Measurements from ENCODE around the gene TBK1.
"Not testable (repeated sequence)": the region's sequence is repeated elsewhere in the genome, so short reads cannot be mapped to it uniquely, and the experiment has no call there.

The TBK1 gene

GRCh38 chr12:64494998-64495729 lies 43.2 kb downstream of the TBK1 start:
- no peak for DNase-seq (ENCODE audit: low read depth in 2 of 3, low spot score in 1 of 3)

DNA sequence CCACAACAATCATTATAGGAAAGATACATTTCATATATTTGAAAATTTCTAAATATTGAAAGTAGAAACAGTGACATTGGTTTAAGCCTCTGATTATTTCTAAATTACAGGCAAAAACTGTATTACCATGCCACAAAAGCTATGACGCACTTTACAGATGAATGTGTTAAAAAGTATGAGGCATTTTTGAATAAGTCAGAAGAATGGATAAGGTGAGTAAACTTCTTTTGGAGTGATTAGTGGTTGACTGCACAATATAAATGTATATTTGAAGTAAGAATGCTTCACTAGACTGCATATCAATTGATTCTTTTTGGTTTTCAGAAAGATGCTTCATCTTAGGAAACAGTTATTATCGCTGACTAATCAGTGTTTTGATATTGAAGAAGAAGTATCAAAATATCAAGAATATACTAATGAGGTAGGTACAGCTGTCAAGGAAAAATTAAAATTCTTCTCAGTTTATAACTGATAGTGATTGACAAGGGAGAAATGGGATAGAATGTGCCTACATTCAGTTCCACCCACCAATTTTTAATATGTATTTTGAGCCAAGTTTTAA lies 45.0 kb downstream of the TBK1 start:
- DNase-seq (ENCODE audit: low read depth in 2 of 3, low spot score in 1 of 3), result no peak

GRCh38 chr12:64497484-64497883 lies 45.6 kb downstream of the TBK1 start:
- DNase-seq (ENCODE audit: low read depth in 2 of 3, low spot score in 1 of 3), result no peak

- DNase-seq (ENCODE audit: low read depth in 2 of 3, low spot score in 1 of 3), result no peak
Observed at GRCh38 chr12:64497903-64498302, 46.0 kb downstream of the TBK1 start.

- no peak for DNase-seq (ENCODE audit: low read depth in 2 of 3, low spot score in 1 of 3)
Observed at GRCh38 chr12:64500394-64500793, 48.5 kb downstream of the TBK1 start.

DNA sequence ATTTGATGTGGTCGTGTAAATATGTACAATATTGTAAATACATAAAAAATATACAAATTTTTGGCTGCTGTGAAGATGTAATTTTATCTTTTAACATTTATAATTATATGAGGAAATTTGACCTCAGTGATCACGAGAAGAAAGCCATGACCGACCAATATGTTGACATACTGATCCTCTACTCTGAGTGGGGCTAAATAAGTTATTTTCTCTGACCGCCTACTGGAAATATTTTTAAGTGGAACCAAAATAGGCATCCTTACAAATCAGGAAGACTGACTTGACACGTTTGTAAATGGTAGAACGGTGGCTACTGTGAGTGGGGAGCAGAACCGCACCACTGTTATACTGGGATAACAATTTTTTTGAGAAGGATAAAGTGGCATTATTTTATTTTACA lies 49.6 kb downstream of the TBK1 start:
- no peak for DNase-seq (ENCODE audit: low read depth in 2 of 3, low spot score in 1 of 3)

- DNase-seq (ENCODE audit: low read depth in 2 of 3, low spot score in 1 of 3), result no peak
Observed at GRCh38 chr12:64506955-64507354, 55.0 kb downstream of the TBK1 start.

GRCh38 chr12:64510667-64511066 lies 58.7 kb downstream of the TBK1 start:
- no peak for DNase-seq (ENCODE audit: low read depth in 2 of 3, low spot score in 1 of 3)

DNA sequence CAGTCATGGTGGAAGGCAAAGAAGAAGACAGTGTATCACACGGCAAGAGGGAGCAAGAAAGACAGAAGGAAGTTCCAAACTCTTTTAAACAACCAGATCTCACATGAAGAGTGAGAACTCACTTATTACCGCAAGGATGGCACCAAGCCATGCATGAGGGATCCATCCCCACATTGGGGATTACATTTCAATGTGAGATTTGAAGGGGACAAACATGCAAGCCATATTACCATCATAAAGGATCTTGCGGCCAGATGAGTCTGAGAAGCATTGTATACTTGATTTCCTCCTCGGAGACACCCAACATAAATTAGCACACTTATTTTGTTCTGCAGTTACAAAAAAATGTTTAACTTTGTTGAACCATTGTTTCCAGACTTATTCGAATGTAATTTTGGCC lies 66.5 kb downstream of the TBK1 start:
- DNase-seq (ENCODE audit: low read depth in 2 of 3, low spot score in 1 of 3), result no peak

DNA sequence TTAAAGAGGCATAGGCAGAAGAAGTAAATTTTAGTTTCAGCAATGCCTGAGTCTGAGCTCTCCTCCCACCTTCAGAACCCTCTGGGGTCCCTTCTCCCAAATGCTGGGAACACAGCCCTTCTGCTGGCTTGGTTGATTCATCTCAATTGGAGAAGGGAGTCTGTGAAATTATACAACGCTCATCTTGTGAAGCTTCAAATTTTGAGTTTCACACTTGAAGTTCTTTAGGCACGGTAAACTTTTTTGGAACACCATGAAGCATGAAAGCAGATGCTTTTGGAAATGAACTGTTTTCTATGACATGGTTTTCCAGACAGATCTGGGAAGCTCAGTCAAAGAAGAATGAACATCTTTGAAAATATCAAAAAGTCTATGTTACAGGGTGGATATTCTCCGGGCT lies 69.9 kb downstream of the TBK1 start:
- DNase-seq (ENCODE audit: low read depth in 2 of 3, low spot score in 1 of 3), result no peak

GRCh38 chr12:64522316-64522715 lies 70.4 kb downstream of the TBK1 start:
- no peak for DNase-seq (ENCODE audit: low read depth in 2 of 3, low spot score in 1 of 3)

- DNase-seq (ENCODE audit: low read depth in 2 of 3, low spot score in 1 of 3), result no peak
Observed at GRCh38 chr12:64522807-64523206, 70.9 kb downstream of the TBK1 start.

GRCh38 chr12:64523565-64524444 lies 71.9 kb downstream of the TBK1 start:
- DNase-seq (ENCODE audit: low read depth in 2 of 3, low spot score in 1 of 3), result not testable (repeated sequence)

DNA sequence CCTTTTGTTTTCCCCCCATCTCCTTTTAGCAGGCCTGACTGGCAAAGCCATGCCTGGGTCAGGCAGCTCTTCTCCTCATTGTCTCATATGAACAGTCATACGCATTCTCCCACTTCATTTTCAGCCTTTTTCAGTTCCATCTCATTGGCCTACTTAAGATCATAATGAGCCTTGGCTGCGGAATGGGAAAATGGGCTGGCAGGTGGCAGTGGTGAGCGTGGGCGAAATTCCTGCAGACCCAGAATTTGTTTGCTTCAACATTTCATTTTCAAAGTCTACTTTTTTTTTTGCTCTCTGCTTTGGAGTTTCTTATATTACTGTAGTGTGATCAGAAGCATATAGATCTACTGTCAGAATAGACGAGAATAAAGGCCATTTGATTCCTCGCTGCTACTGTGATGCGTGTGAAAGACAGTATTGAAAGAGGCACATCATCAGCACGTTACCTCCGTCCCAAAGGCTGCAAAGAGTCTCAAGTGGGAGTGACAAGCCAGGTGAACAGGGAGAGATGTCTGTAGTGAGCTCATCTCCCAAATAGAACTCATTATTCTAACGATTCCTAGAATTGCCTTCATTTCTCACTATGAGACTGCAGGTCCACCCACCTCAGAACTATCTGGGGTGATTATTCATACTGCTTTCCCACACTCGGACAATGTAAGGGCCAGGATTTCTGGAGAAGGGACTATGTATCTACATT lies 73.7 kb downstream of the TBK1 start:
- no peak for DNase-seq (ENCODE audit: low read depth in 2 of 3, low spot score in 1 of 3)

DNA sequence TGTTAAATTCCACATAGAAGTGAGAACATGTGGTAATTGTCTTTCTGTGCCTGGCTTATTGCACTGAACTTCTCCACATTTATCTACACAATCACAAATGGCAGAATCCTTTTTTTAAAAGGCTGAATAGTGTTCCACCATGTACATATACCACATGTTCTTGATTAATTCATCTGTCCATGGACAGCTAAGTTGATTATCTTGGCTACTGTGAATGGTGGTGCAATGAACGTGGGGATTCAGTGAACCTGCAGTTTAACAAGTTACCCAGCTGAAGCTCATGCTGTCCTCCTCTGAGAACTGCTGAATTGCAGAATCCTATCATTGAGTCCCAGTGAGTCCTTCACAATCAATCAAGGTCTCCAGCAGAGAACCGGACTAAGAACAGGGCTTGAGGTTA lies 74.9 kb downstream of the TBK1 start:
- DNase-seq (ENCODE audit: low read depth in 2 of 3, low spot score in 1 of 3), result no peak

DNA sequence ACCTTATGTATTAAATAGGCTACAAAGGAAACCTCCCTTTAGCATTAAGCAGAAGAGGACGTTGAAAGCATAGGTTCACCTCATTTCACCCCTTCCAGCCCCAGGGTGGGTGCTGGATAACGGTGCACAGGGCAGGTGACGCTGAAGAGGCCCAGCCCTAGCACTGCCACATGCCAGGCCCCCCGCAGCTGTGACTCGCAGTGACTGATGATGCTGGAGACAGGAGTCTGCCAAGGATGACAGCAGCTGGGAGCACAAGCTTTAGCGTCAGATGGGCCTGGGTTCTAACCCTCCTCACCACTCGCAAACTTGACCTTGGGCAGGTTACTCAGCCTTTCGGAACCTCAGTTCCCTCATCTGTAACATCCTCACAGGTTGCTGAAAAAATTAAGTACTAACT lies 76.7 kb downstream of the TBK1 start:
- no peak for DNase-seq (ENCODE audit: low read depth in 2 of 3, low spot score in 1 of 3)

- DNase-seq (ENCODE audit: low read depth in 2 of 3, low spot score in 1 of 3), result no peak
Observed at GRCh38 chr12:64530566-64530965, 78.6 kb downstream of the TBK1 start.

DNA sequence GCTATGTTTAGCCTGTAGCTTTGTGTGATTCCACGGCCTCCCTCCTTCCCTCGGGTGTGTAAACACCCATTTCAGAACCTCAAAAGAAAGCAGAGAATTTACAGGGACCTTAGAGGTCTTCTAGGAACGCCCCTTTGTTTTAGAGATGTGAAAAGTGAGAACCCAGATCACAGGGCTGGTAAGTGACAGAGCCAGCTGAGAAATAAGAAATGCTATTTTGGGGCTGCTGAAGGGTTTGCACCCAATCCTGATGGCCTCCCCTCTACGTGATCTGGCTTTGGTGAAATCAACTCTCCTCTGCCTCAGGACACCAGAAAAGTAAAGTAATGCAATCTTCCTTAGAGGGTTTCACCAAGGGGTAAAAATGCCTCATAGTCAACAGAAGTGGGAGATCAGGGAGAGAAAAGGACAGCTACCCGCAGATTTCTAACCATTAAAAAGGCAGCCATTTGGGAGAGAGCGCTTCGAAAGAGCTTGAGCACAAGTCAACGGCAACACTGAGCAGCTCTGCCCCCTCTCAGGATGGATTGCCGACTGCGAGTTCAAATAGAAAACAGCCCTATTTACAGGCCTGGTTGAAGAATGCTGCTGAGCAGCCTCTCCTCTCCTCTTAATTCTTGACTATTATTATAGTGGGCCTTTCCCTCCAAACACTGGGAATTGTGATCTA lies 79.9 kb downstream of the TBK1 start:
- DNase-seq (ENCODE audit: low read depth in 2 of 3, low spot score in 1 of 3), result no peak

GRCh38 chr12:64532734-64533351 lies 80.9 kb downstream of the TBK1 start:
- no peak for DNase-seq (ENCODE audit: low read depth in 2 of 3, low spot score in 1 of 3)

GRCh38 chr12:64534672-64535199 lies 82.8 kb downstream of the TBK1 start:
- DNase-seq (ENCODE audit: low read depth in 2 of 3, low spot score in 1 of 3), result no peak

Measured in stimulated activated CD4-positive, alpha-beta T cell treated with anti-CD3 and anti-CD28 coated beads, Interleukin-12 subunit alpha, Interleukin-12 subunit beta, amount 100 ng/mL, for 48 hours (primary cell).